RPMI8226 (cell line): ENCODE measurements around the gene LRRC27.

ENCODE experiments used
- DNase-seq: peaks from one replicate; pipeline ENCODE4 v3.0.0-alpha.2; 2015

LRRC27 gene

DNA sequence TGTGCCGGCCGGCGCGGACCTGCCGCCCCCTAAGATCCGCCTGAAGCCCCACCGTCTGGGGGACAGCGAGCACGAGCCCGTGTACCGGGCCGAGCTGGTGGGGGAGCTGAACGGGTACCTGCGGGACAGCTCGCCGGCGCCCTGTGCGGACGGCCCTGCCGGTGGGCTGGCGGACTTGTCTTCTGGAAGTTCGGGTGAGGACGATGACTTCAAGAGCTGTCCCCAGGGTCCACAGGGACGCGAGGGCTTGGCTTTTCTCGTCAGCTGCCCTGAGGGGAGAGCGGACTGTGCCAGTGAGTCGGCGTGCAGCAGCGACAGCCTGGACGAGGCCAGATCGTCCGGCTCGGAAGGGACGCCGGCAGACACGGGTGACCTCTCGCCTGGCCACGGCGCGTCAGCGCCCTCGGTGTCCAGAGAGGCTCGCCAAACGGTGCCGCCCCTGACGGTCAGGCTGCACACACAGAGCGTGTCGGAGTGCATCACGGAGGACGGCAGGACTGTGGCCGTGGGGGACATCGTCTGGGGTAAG, 73.5 kb downstream of the LRRC27 start:
- no peak for DNase-seq

DNA sequence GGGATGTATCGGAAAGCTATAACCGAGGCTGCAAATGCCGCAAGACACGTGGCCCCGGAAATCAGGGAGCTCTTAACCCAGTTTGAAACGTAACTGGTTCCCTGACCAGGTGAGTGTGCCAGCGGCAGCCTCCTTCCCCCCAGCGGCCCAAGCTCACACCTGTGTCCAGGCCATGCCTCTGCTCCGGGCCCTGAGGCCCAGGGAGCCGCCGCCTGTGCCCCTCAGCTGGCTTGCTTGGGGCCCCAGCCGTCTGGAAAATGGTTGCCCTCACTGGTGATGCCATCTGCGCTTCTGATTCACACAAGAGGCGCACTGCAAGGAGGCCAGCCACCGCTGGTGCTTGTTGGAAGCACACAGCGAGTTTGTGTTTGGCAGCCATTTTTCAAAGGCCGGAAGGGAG, 74.2 kb downstream of the LRRC27 start:
- no peak for DNase-seq

DNA sequence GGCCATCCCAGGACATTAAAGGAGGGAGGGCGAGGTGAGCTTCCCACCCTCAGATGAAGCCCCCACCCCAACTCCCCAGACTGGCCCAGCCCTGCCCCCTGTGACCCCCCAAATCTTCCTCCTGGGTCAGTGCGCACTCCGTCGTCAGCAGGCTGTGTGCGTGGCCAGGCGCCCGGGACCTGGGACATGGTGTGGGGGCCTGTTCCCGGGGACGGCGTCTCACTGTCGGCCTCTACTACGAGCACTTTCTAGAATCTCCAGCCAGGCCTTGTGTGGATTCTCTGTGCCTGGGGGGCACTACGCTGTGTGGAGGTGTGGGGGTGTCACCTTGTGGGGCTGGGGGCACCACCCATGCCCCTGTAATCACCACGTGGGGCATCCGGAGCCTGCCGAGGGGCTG, 74.8 kb downstream of the LRRC27 start:
- DNase-seq: no peak

DNA sequence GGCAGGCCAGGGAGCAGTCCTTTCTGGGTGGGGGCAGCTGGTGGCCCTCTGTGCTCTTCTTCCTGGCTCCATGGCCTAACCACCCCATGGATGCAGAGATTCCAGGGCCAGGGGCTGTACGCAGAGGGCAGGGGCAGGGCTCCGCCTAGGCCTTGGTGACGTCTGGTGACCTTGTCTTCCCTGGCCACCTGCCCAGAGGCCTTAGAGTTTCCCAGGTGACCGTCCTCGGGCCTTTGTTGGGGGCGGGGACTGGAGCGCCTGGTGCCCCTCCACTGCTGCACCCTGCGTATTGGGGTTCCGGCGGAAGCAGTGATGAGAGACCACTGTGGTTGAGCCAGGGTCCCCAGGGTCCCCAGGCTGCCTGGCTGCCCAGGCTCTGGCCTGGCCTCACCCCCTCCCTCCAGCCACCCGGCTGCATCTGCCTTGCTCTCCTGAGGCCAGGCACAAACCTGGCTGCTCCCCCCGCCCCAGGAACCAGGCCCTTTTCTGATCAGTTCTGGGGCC, 75.3 kb downstream of the LRRC27 start:
- DNase-seq: no peak

DNA sequence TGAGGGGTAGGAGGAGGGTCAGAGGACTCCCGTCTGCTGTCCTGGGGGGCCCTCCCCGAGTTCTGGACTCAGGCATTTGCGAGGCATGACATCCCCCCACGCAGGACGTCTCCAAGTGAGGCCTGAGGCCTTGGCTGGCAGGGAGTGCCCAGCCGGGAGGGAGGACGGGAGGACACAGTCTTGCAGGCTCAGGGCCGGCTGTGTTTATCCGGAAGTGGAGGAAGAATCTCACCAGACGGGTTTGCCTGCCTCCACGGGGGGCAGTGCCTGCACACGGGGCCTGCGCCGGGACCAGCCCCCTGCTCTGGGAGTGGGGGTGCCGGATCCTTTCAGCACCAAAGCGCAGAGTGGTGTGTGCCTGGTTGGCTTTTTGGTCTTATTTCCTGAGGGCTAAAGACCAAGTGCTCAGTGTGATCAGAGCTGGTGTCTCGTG, 75.9 kb downstream of the LRRC27 start:
- no peak for DNase-seq

DNA sequence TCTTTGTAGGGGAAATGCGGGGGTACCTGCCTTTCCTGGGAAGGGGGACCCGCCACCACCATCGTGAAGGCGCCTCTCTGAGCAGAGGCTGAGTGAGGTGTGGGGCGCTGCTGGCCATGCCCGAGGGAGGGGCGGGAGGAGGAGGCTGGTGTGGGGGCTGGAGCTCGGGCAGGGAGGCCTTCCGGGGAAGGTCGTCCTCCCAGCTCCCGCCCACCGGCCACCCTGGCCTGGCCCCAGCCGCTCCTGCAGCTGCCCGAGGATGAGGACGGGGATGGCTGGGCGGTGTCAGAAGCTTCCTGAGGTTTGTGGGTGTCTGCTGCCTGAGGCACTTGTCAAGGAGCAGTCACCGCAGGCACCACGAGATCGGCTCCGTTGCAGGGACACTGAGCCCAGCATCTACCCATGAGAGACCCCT, 76.4 kb downstream of the LRRC27 start:
- no peak for DNase-seq

DNA sequence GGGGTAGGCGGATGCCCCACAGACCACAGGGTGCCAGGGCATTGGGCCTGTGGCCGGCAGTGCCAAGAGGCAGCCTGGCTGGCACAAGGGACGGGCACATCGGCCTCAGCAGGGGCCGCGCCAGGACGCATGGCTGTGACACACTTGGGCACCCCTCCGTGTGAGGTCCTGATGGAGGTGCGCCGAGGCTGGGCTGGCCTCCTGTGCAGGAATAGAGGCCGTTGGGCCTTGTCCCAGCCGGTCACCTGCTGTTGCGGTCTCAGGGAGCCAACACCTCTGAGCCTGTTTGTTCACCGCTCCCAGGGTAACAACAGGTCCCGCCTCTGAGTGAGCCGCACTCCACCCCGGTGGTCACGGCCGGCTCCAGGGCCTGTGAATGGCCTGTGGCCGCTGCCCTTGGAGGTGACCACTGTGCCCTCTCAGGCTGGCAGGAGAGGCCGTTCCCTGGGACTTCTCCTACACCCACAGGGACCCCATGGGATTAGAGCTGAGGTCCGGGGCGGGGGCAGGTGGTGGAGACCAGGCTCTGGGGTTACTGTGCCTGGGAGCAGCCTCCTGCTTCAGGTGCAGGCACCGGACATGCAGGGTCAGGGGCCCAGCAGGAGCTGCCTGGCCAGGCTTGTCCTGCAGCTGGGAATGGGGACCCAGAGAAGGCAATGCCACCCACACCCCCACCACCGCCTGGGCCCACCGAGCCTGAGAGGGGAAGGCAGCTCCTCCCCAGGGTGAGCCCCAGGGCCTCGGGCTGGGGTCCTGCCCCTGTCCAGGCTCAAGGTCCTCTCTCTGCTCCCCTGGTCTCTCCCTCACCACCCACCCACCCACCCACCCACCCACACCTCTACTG, 77.1 kb downstream of the LRRC27 start:
- no peak for DNase-seq

DNA sequence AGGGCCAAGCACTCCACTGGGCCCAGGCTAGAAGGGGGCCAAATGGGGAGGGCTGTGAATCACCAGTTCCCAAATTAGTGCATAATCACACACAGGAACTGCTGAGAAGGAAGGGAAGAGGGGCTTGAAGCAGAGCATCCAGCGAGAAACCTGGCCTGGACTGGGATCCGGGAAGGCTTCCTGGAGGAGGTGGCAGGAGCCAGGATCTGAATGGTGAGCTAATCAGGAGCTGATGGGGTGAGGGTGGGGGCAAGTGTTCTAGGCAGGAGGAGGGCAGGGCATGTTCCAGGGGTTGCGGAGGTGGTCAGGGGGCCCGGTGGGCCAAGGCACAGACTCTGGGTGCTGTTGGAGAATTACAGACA, 77.7 kb downstream of the LRRC27 start:
- no peak for DNase-seq

DNA sequence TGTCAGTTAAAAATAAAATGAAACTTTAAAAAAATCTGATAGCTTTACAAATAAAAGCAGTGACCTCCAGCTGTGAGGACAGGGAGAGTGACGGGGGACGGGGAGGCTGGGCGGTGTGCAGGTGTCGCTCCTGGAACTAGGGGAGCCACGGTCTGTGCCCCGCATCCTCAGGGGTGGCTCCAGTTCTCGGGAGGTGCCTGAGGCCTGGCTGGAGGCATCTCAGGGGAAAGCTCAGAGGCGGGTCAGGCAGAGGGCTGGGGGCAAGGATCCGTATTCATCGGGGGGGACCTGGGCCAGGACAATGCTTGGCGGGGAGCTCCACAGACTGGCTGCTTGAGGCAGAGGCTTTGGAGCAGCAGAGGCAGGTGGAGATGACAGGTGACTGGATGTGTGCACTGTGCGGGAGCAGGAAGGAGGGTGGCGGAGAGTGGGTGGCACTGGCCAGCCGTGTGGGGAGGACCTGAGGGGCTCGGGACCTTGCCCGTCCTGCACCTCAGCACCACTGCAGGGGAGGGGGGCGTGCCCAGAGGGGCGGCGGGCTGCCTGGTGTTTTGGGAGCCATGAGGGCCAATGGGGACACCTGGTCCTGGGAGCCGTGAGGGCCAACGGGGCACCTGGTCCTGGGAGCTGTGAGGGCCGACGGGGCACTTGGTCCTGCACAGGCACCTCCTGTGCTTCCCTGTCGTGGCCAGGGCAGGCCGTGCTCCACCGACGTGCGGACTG, 78.2 kb downstream of the LRRC27 start:
- DNase-seq: no peak

DNA sequence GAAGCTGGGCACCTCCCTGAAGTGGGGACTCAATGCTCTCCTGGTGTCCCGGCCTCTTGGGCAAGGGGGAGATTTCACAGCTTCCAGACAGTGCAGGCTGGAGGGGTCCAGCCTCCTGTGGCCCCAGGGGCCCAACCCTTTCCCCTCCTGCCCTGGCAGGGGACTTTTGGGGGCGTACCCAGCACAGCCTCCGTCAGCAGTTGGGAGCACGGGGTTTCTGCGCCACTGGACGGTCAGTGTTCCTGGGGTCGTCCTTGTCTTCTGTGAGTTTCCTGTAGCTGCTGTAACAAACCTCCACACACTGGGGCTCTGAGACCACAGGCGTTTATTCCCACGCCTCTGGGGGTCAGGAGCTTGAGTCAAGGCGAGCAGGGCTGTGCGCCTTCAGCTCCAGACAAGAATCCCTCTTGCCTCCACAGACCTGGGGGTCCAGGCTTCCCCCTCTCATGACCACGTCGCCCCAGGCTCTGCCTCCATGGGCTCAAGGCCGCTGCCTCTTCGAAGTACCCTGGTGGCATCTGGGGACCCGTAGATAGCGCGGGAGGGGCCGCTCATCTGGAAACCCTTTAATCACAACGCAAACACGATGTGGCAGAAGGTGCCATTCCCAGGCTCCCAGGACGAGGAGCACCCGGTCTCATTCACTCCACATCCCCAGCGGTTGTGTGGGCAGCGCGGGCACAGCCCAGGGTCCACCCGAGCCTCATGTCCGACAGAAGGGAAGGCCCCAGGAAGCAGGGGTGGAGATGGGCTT, 79.0 kb downstream of the LRRC27 start:
- no peak for DNase-seq

DNA sequence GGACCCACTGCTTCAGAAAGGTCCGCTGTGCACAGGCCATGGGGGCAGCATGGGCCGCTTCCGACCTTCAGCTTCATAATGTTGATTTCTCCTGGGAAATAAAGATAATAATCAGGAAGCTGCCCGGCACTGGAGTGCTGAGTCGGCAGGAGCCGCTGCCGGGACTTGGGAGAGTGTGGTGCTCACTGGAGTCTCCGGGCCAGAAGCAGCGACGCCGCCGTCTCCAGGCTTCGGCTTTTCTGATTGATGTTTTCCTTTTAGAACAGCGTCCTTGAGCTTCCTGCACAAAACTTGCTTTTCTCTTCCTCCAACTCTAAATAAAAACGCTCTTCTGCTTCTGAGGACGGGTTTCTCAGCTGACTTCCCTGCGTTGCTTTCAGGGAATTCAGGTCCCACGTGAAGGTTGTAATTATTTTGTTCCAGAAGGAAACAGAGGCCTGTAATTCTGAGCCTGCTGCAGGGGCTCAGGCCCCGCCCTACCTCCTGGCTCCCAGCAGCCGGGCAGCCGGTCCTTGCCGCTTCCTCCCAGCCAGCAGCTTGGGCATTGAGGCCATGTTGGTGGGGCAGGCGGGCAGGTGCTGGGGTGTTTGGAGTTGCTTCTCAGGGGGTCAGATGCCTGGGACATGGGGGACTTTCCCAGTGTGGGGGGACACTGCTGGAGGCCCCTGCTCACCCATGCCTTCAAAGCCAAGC, 79.7 kb downstream of the LRRC27 start:
- no peak for DNase-seq

DNA sequence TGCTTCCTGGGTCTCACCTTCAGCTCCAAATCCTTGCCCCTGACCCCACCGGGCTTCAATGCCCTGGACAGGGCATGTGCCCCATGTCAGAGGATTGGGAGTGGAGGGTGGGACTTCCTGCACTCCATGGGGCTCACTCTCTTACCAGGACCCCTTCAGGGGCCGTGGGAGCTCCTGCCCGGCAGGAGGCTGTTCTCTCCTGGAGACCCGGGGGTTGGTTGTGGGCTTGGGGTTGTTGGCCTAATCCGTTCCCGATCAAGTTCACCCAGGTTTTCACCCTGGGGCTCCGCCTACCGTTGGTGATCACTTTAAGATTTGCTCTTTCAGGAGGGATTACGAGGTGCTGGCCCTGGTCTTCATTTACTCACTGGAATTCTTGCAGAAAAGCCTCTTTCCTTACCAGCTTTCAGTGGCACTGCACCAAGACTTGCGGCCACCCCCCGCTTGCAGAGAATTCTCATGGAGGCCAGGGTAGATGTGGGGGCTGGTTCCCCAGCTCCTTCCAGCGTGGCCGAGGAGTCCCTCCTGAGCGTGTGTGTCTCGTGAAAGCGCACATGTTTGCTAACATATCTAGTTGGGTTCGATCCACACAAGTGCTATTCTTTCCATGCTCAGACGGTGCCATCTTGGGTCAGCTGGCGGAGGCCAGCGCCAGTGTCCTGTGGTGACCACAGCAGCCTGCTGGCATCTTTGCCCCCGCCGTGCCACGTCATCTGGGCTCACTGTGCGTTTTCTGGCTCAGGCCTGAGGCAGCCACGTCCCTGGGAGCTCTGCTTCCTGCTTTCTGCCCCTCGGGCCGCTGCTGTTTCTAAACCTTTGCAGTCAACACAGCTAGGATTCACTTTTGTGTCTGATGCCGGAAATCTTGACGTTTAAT, 80.6 kb downstream of the LRRC27 start:
- DNase-seq: no peak

DNA sequence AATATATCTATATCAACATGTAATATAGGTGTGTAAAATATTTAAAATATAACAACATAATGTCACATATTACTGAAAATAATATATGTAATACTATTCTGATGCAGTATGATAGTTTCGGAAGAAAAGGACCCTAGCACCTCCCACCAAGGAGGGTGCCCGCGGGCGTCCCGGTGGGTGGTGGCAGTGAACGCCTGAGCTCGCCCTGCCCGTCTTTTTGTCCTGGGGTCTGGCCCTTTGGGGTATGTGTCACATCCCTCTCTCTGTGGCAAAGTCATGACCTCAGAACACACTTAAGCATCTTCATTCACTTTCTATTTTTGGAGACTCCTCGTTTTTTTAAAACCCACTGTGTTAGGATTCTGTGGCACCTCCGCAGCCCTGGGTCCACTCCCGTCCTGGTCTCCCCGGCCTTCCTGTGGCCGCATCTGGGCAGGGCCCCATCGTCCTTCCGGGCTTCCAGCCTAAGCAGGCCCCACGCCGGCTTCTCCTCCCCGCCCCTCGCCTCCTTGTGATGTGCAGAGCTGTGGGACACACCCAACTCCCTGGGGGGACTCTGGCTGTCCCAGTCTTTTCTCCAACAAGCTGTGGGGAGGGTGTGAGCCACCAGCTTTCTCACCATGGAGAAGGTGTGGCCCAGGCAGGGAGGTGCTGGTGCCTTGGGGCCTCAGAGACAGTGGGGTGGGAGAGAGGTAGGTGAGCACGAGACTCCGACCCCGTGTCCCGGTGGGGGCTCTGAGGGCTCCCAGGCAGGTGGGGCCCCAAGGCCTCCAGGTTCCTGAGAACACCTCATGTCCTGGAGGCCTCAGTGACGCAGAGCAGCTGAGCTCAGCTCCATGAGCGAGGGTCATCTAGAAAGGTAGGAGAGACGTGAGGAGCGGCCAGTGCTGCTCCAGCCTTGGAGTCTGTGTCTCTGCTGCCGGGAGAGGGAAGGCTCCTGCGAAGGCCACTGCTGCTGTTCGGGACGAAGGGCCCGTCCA, 81.5 kb downstream of the LRRC27 start:
- DNase-seq: no peak

DNA sequence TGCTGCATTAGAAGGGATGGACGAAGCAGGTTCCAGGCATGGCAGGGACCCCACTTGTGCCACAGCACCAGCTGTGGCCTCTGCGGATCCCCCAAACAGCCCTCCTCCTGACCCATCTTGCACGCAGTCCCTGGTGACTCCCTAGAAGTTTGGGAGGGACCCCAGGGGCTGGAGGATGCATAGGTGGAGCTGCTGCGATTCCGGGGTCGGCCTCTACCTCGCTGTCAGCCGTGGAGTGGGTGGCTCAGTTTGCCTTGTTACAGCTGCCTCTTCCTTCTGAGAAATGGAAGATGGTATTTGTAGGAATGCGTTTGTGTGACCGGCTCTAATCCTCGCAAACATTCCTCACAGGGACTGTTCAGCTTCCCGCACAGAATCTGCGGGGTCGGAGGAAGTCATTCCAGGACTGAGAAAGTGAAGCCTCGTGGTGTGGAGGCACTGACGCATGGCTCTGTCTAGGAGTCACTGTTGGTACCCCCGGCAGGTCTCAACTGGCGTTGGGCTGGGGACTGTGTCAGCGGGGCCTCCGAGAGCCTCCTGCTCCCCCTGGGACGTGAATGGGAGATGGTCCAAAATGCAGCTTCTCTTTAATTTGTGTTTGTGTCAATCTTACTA, 82.5 kb downstream of the LRRC27 start:
- DNase-seq: no peak

DNA sequence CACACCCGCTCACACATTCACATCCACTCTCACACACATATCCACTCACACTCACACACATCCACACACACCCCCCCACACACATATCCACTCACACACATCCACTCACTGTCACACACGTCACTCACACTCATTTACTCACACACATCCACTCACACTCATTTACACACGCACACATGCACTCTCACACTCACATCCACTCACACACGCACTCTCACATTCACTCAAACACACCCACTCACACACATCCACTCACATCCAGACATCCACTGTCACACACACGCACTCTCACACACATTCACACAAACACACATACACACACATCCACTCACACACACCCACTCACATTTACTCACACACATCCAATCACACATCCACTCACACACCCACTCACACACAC, 83.3 kb downstream of the LRRC27 start:
- no peak for DNase-seq

DNA sequence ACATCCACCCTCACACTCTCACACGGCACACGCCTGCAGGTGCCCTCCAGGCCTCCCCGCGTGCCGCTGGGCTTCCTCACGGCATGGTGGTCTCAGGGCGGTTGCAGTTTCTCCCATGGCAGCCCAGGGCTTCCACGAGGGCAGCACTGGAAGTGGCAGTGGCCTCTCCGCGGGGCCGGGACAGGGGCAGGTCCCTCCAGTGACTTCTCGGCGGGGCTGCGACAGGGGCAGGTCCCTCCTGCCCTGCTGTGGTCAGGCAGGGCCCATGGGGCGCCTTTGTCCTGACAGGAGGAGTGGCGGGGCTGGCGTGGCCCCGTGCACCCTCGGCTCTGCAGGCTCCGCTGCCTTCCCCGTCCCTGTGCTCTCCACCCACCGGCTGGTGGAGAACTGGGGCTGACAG, 84.0 kb downstream of the LRRC27 start:
- no peak for DNase-seq

DNA sequence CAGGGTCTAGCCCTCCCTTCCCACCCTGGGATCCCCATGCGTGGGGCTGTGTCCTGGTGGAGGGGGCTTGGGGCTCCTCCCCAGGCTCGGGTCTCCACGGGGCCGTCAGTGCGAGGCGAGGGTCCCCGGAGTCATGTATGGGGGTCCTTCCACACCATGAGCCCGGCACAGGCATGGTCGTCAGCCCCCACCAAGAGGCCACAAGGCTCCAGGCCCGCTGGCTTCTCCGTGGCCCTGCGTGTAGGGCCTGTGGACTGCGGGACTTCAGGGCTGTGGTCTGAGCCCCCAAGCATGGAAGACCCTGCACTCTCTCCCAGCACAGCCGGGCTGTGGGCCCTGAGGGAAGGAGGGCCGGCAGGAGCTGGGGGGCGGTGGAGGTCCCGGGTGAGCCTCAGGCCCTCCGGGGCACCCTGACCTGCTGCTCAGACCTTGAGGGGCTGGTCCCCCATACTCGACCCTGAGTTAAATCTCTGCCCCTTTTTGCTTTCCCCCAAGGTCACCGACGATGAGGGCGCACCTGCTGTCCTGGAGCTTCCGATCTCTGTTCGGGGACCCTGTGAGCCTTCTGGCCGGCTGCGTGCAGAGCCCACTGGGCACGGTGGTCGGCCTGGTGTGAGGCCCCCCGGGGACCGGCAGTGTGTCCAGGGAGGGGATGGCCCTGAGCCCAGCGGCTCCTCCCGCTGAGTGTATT, 84.7 kb downstream of the LRRC27 start:
- DNase-seq: no peak

DNA sequence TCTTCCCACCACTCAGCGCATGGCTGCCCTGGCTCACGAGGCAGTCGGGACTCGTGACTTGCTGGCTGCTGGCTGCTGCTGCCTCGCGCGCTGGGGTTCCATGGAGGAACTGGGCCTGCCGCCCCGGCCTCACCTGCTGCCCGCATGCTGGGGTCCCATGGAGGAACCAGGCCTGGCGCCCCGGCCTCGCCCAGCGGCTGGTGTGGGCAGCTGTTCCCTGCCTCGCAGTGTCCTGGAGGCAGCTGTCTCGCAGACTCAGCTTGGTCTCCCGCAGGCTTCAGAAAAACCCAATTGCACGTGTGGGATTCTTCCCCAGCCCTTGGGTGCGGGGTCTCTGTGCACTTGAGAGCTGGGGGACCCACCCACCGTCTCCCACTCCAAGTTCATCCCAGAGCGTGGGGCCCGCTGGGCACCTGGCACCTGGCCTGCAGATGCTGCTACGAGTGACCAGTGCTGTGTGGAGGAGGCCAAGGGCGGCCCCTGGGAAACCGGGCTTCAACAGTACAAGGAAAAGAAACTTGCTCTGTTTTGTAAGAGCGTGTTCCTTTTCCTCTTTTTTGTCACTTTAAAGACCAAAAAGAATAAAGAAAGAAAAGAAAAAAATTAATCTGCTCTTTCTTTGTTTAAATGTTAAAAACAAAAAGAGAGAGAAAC, 85.4 kb downstream of the LRRC27 start:
- DNase-seq: no peak

DNA sequence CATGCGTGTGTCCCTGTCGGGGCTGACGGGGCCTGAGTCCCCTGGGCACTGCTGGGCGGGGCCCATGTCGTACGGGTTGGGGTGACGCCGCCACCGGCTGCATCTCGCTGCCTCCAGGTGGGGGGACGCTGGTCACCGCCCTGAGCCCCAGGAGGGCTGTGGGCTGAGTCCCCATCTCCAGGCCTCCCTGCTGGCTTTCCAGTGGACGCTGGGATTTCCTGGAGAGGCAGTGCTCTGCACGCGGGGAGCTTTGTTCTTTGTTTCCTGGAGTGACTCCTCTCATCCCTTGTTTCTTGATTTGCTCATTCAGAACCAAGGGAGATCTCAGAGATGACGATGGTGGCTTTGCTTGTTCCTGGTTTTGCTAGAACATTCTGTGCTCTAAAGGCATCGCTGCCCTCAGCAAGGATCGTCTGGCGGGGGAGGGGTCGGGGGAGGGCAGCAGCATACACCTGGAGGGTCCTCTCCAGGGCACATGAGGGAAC, 86.0 kb downstream of the LRRC27 start:
- no peak for DNase-seq
